Measurements from ENCODE around the gene ZNF786.
A peak's percentile ranks its signal among the peaks of the same experiment; 100 is the strongest.
"Not testable (repeated sequence)": the region's sequence is repeated elsewhere in the genome, so short reads cannot be mapped to it uniquely, and the experiment has no call there.

The ZNF786 gene

GRCh38 chr7:149081914-149082313, 8.6 kb downstream of the ZNF786 start:
- no peak for DNase-seq
- no peak for ATAC-seq

GRCh38 chr7:149077594-149077993, 12.9 kb downstream of the ZNF786 start:
- no peak for ATAC-seq

GRCh38 chr7:149075286-149075685, 15.2 kb downstream of the ZNF786 start:
- DNase-seq (no peak), ATAC-seq (no peak)

More at GRCh38 chr7:149077594-149077993, 12.9 kb downstream of the ZNF786 start:
- DNase-seq, result no peak

GRCh38 chr7:149074116-149074885, 16.2 kb downstream of the ZNF786 start:
- DNase-seq (no peak), ATAC-seq (no peak)

- no peak for DNase-seq
- ATAC-seq, result no peak
Observed at GRCh38 chr7:149072438-149072775, 18.1 kb downstream of the ZNF786 start.

GRCh38 chr7:149071641-149072437, 18.7 kb downstream of the ZNF786 start:
- DNase-seq (peak; percentile 56), ATAC-seq (peak; percentile 81)

GRCh38 chr7:149071182-149071635, 19.3 kb downstream of the ZNF786 start:
- ATAC-seq (no peak), DNase-seq (no peak)

- ATAC-seq, result no peak
- no peak for DNase-seq
Observed at GRCh38 chr7:149070372-149071125, 20.0 kb downstream of the ZNF786 start.

GRCh38 chr7:149067869-149068268, 22.6 kb downstream of the ZNF786 start:
- no peak for DNase-seq
- ATAC-seq, result no peak

GRCh38 chr7:149063476-149063875, 27.0 kb downstream of the ZNF786 start:
- ATAC-seq (no peak), DNase-seq (no peak)

- DNase-seq, ATAC-seq: not testable (repeated sequence)
Observed at GRCh38 chr7:149062217-149062899, 28.2 kb downstream of the ZNF786 start.

- no peak for DNase-seq
Observed at GRCh38 chr7:149060156-149060555, 30.4 kb downstream of the ZNF786 start.

GRCh38 chr7:149053885-149054284, 36.6 kb downstream of the ZNF786 start:
- no peak for DNase-seq

More at GRCh38 chr7:149060156-149060555, 30.4 kb downstream of the ZNF786 start:
- no peak for ATAC-seq

GRCh38 chr7:149053384-149053783, 37.1 kb downstream of the ZNF786 start:
- DNase-seq, result no peak
- no peak for ATAC-seq

More at GRCh38 chr7:149053885-149054284, 36.6 kb downstream of the ZNF786 start:
- ATAC-seq, result no peak

GRCh38 chr7:149050941-149051340, 39.6 kb downstream of the ZNF786 start:
- ATAC-seq, result no peak

GRCh38 chr7:149048805-149049204, 41.7 kb downstream of the ZNF786 start:
- DNase-seq (no peak), ATAC-seq (no peak)

More at GRCh38 chr7:149050941-149051340, 39.6 kb downstream of the ZNF786 start:
- no peak for DNase-seq

GRCh38 chr7:149046416-149046815, 44.1 kb downstream of the ZNF786 start:
- no peak for DNase-seq
- ATAC-seq, result no peak

GRCh38 chr7:149043936-149044335, 46.6 kb downstream of the ZNF786 start:
- ATAC-seq (no peak), DNase-seq (no peak)

GRCh38 chr7:149041350-149041749, 49.2 kb downstream of the ZNF786 start:
- DNase-seq, result no peak
- ATAC-seq, result no peak

GRCh38 chr7:149038641-149039040, 51.9 kb downstream of the ZNF786 start:
- DNase-seq, ATAC-seq: not testable (repeated sequence)

- no peak for ATAC-seq
- no peak for DNase-seq
Observed at GRCh38 chr7:149036676-149037075, 53.8 kb downstream of the ZNF786 start.

All from stimulated activated naive CD8-positive, alpha-beta T cell treated with anti-CD3 and anti-CD28 coated beads, Interleukin-15, Interleukin-2, amounts not matched to agents 100 U/mL and 50 U/mL, for 24 hours (primary cell).